Neuronal stem cell (in vitro differentiated cells): ENCODE measurements around the gene UBR7.

Experiments used
- DNase-seq: peaks from one replicate; pipeline ENCODE4 v3.0.0-alpha.2; 2013; ENCODE audit warnings: low spot score
- H2AFZ ChIP-seq: one replicate; pipeline ENCODE4 v1.6.1; 2013; ENCODE audit warnings: mild to moderate bottlenecking, low read length, inconsistent platforms
- H2AK5ac ChIP-seq: 2 replicates; pipeline ENCODE4 v1.6.1; 2013; ENCODE audit warnings: low read depth, mild to moderate bottlenecking, inconsistent platforms, low read length, moderate library complexity, mixed read lengths
- H2BK120ac ChIP-seq: 2 replicates; pipeline ENCODE4 v1.6.1; 2013; ENCODE audit warnings: low read depth, mild to moderate bottlenecking, inconsistent platforms, low read length, moderate library complexity, mixed read lengths
- H2BK12ac ChIP-seq: one replicate; pipeline ENCODE4 v1.6.1; 2013; ENCODE audit warnings: low read length, inconsistent platforms
- H2BK15ac ChIP-seq: 2 replicates; pipeline ENCODE4 v1.6.1; 2013; ENCODE audit warnings: mild to moderate bottlenecking, low read length, inconsistent platforms, mixed read lengths
- H2BK5ac ChIP-seq: one replicate; pipeline ENCODE4 v1.6.1; 2013; ENCODE audit warnings: inconsistent platforms, mild to moderate bottlenecking, low read length, moderate library complexity
- H3K14ac ChIP-seq: one replicate; pipeline ENCODE4 v1.6.1; 2013; ENCODE audit warnings: low read length, inconsistent platforms
- H3K18ac ChIP-seq: 2 replicates; pipeline ENCODE4 v1.6.1; 2013; ENCODE audit warnings: low read length, inconsistent platforms
- H3K23ac ChIP-seq: 2 replicates; pipeline ENCODE4 v1.6.1; 2013; ENCODE audit warnings: low read depth, mild to moderate bottlenecking, mixed read lengths, low read length, inconsistent platforms; ENCODE audit not compliant: poor library complexity
- H3K27ac ChIP-seq: replicated peaks from 3 replicates; pipeline ENCODE4 v1.5.1; 2013; ENCODE audit warnings: low read length, inconsistent platforms
- H3K27me3 ChIP-seq, 3 experiments: 2 replicates each; pipeline ENCODE4 v1.6.1; 2013; ENCODE audit warnings: low read length in 3 of 3, mild to moderate bottlenecking in 2 of 3, inconsistent platforms in 1 of 3, low read depth in 1 of 3, mixed read lengths in 1 of 3, moderate library complexity in 1 of 3; ENCODE audit not compliant: control insufficient read depth in 3 of 3, insufficient read depth in 3 of 3
- H3K36me3 ChIP-seq, 2 donors: replicated peaks in 1 of 2; 2 replicates each; pipeline ENCODE4 v1.6.1; 2013; ENCODE audit warnings: low read length in 2 of 2; ENCODE audit not compliant: control insufficient read depth in 2 of 2, insufficient read depth in 2 of 2
- H3K4ac ChIP-seq: 2 replicates; pipeline ENCODE4 v1.6.1; 2013; ENCODE audit warnings: inconsistent platforms, mild to moderate bottlenecking, low read length, moderate library complexity
- H3K4me1 ChIP-seq, 2 donors: 1 replicate in 1 of 2; 2 replicates in 1 of 2; pipeline ENCODE4 v1.6.1; 2013; ENCODE audit warnings: low read length in 2 of 2, low read depth in 1 of 2; ENCODE audit not compliant: control insufficient read depth in 2 of 2, insufficient read depth in 1 of 2
- H3K4me2 ChIP-seq: one replicate; pipeline ENCODE4 v1.6.1; 2013; ENCODE audit warnings: mild to moderate bottlenecking, low read length, inconsistent platforms; ENCODE audit not compliant: insufficient read depth, poor library complexity, severe bottlenecking
- H3K4me3 ChIP-seq, 2 donors: 2 replicates each; pipeline ENCODE4 v1.5.1; 2013; ENCODE audit warnings: low read length in 2 of 2, mild to moderate bottlenecking in 2 of 2, inconsistent platforms in 1 of 2, moderate library complexity in 1 of 2
- H3K79me1 ChIP-seq: one replicate; pipeline ENCODE4 v1.6.1; 2013; ENCODE audit warnings: low read depth, mild to moderate bottlenecking, inconsistent platforms, low read length, moderate library complexity
- H3K9ac ChIP-seq: one replicate; pipeline ENCODE4 v1.6.1; 2013; ENCODE audit warnings: mild to moderate bottlenecking, low read depth, low read length, inconsistent platforms; ENCODE audit not compliant: poor library complexity
- H3K9me3 ChIP-seq, 2 donors: replicated peaks in 1 of 2; 2 replicates each; pipeline versions ENCODE3 to v1.6.1; 2013; ENCODE audit warnings: low read length in 2 of 2, mild to moderate bottlenecking in 2 of 2, inconsistent platforms in 1 of 2, low read depth in 1 of 2, mixed read lengths in 1 of 2, moderate library complexity in 1 of 2; ENCODE audit not compliant: control insufficient read depth in 2 of 2, insufficient read depth in 1 of 2
- H4K8ac ChIP-seq: one replicate; pipeline ENCODE4 v1.6.1; 2013; ENCODE audit warnings: low read depth, mild to moderate bottlenecking, inconsistent platforms, low read length, moderate library complexity
- H4K91ac ChIP-seq: one replicate; pipeline ENCODE4 v1.6.1; 2013; ENCODE audit warnings: low read length, low read depth, mild to moderate bottlenecking, inconsistent platforms; ENCODE audit not compliant: poor library complexity
- WGBS, 2 donors: extraction: QIAGEN DNeasy Blood & Tissue Kit; methylation state at CpG; one replicate each; pipeline ENCODE4 v1.1.7; 2013; ENCODE audit warnings: missing lambda C conversion rate in 2 of 2, mixed read lengths in 1 of 2; ENCODE audit not compliant: insufficient read length in 2 of 2, insufficient replicate concordance in 1 of 2; ENCODE audit errors: extremely low coverage in 2 of 2; 5-methylcytosine and 5-hydroxymethylcytosine counted together

UBR7 gene

DNA sequence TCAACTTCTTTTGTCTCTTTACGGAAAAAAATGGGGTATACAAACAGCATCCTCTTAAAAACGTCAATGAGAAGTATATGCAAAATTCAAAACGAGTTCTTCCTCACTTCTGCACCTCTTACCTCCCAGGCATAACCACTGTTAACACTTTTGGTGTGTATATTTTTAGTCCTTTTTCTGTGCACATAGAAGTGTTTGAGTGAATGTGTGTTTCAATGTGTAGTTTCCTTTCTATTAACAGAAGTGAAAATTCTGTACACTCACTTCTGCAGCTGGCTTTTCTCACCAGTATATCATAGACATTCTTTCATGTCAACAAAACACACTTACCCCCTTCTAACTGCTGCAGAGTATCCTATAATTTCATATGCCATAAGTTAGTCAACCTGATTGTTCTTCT lies 5.4 kb downstream of the UBR7 start:
- Histone ChIP-seq H2AK5ac (no peak overlapping the region), H2BK5ac (no peak overlapping the region), H3K4me3 (no peak overlapping the region), H3K4me1 (peaks cover 0 to 3% of the 10 kb centered on the region in 2 donors), H3K4ac (no peak overlapping the region), H2BK120ac (no peak overlapping the region), H3K27me3 (no peaks in the 10 kb centered on the region), H2BK15ac (no peak overlapping the region), H3K36me3 (peaks cover 8 to 77% of the 10 kb centered on the region in 2 donors), H3K18ac (no peak overlapping the region), H3K9me3 (no peaks in the 10 kb centered on the region), H3K4me2 (no peak overlapping the region), H4K91ac (no peak overlapping the region), H3K23ac (no peak overlapping the region), H3K9ac (no peak overlapping the region), H3K27ac (no peak overlapping the region), H4K8ac (no peak overlapping the region), H2AFZ (no peak overlapping the region), H3K14ac (no peak overlapping the region), H2BK12ac (no peak overlapping the region), H3K79me1 (peaks cover 3% of the 10 kb centered on the region)
- no peak for DNase-seq
- WGBS, 2 donors, result no CpG with 5 or more reads among the region's 3 CpGs

DNA sequence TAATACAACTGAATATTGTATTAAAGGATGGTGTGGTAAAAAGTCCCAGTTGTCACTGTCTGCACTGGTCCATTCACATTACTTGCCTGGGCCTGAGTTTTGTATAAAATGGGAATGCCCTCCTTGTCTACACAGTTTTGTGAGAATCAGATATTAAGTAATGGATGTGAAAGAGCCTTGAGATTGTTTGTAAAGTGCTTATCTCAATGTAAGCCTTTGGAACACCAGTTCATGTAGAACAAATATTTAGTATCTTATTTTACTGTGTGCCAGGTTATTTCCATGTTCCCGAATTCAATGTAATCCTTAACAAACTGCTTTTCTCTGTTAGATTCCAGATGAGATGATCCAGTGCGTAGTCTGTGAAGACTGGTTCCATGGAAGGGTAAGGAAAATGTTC lies 7.5 kb downstream of the UBR7 start:
- Histone ChIP-seq H3K9ac (no peak overlapping the region), H3K4me2 (no peak overlapping the region), H3K4me3 (no peak overlapping the region), H3K23ac (no peak overlapping the region), H2BK15ac (no peak overlapping the region), H2BK12ac (no peak overlapping the region), H2AFZ (no peak overlapping the region), H3K79me1 (no peaks in the 10 kb centered on the region), H3K4me1 (no peaks in the 10 kb centered on the region), H3K27ac (no peak overlapping the region), H3K18ac (no peak overlapping the region), H3K4ac (no peak overlapping the region), H3K9me3 (no peaks in the 10 kb centered on the region), H2BK5ac (no peak overlapping the region), H3K36me3 (peaks cover 11 to 92% of the 10 kb centered on the region in 2 donors), H2AK5ac (no peak overlapping the region), H2BK120ac (no peak overlapping the region), H4K91ac (no peak overlapping the region), H3K14ac (no peak overlapping the region), H4K8ac (no peak overlapping the region), H3K27me3 (no peaks in the 10 kb centered on the region)
- WGBS, 2 donors, result no CpG with 5 or more reads among the region's 2 CpGs
- no peak for DNase-seq

DNA sequence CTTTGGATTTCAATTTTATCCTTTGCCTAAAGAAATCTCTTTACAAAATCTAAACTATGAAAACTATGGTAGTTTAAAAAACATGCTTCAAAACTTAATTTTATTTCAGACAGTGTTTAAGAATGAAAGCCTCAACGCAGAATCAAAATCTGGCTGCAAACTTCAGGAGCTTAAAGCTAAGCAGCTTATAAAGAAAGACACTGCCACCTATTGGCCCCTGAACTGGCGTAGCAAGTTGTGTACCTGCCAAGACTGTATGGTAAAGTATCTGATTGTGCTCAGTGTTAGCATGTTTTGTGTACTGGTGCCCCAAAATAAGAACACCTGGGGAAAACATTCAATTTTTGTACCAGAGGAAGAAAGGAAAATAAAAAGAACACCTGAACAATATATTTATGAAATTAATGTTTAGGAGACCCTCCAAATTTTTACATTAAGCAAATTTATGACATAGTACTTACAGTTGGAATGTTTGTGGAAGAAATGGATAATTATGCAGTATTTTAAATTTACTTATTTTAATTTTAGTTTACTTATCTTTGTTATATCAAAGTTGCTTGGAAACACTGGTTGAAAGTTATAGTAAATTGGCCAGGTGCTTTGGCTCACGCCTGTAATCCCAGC lies 12.2 kb downstream of the UBR7 start:
- no peak overlapping the region for H3K4me2 ChIP-seq
- no peak overlapping the region for H3K23ac ChIP-seq
- H3K14ac ChIP-seq, result no peak overlapping the region
- H3K9ac ChIP-seq, result no peak overlapping the region
- H4K91ac ChIP-seq, result no peak overlapping the region
- H3K4me3 ChIP-seq, result no peak overlapping the region
- H2BK15ac ChIP-seq, result no peak overlapping the region
- H3K4ac ChIP-seq, result no peak overlapping the region
- no peak overlapping the region for H3K18ac ChIP-seq
- H3K27ac ChIP-seq, result no peak overlapping the region
- H2BK12ac ChIP-seq, result no peak overlapping the region
- no CpG with 5 or more reads among the region's 3 CpGs for WGBS, 2 donors
- no peak overlapping the region for H2AFZ ChIP-seq
- no peaks in the 10 kb centered on the region for H3K27me3 ChIP-seq
- no peaks in the 10 kb centered on the region for H3K4me1 ChIP-seq
- peaks cover 20 to 96% of the 10 kb centered on the region in 2 donors for H3K36me3 ChIP-seq
- no peak overlapping the region for H2BK5ac ChIP-seq
- peak; percentile 5 for DNase-seq
- H2AK5ac ChIP-seq, result no peak overlapping the region
- no peaks in the 10 kb centered on the region for H3K9me3 ChIP-seq
- H4K8ac ChIP-seq, result no peak overlapping the region
- H2BK120ac ChIP-seq, result no peak overlapping the region
- no peaks in the 10 kb centered on the region for H3K79me1 ChIP-seq

DNA sequence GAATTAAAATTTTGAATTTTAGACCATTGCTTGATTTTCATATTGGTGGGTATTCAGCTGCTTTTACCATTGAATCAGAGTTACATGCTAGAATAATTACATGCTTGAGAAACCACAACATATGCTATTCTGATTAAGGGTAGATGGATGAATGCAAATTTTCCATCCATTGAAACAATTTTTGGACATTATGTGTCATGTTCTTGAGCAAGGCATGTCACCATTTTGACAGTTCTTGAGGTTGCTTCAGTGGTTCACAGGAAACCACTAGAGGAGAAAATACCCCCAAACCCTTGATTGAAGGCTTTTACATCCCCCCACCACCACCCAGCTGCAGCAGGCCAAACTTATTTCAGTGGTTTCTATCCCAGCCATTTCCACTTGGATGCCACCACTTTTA lies 13.5 kb downstream of the UBR7 start:
- no peak overlapping the region for H2BK120ac ChIP-seq
- no peak for DNase-seq
- H3K36me3 ChIP-seq, result peaks cover 18 to 96% of the 10 kb centered on the region in 2 donors
- no peak overlapping the region for H2AK5ac ChIP-seq
- no peak overlapping the region for H3K4me3 ChIP-seq
- no peak overlapping the region for H3K4me2 ChIP-seq
- no peak overlapping the region for H3K18ac ChIP-seq
- H3K9ac ChIP-seq, result no peak overlapping the region
- H2BK15ac ChIP-seq, result no peak overlapping the region
- no peak overlapping the region for H2AFZ ChIP-seq
- no peaks in the 10 kb centered on the region for H3K4me1 ChIP-seq
- no peak overlapping the region for H3K23ac ChIP-seq
- H4K8ac ChIP-seq, result no peak overlapping the region
- H2BK12ac ChIP-seq, result no peak overlapping the region
- no peaks in the 10 kb centered on the region for H3K79me1 ChIP-seq
- no peak overlapping the region for H4K91ac ChIP-seq
- H3K9me3 ChIP-seq, result no peaks in the 10 kb centered on the region
- H3K27me3 ChIP-seq, result no peaks in the 10 kb centered on the region
- no peak overlapping the region for H3K14ac ChIP-seq
- H3K27ac ChIP-seq, result no peak overlapping the region
- no peak overlapping the region for H3K4ac ChIP-seq
- H2BK5ac ChIP-seq, result no peak overlapping the region
